Activated CD8-positive, alpha-beta T cell treated with anti-CD3 and anti-CD28 coated beads for 36 hours (primary cell): ENCODE results near the gene RHOD. TPM values are rescaled to one million over a fixed set of nuclear protein-coding genes. Genes with fewer than 3 reads are reported as not detected.
A peak's percentile ranks its signal among the peaks of the same experiment; 100 is the strongest.

ENCODE experiments used
- ATAC-seq: fragments of 200-7000 bp; cut with Tn5 transposase; one replicate; pipeline ENCODE4 v1.10.0; 2021; ENCODE audit warnings: mild to moderate bottlenecking, moderate library complexity
- CTCF ChIA-PET: fragments of 350-600 bp; sonication (Branson Sonifier 250); formaldehyde crosslinking; loops from one replicate; lab custom pipeline; 2021; ENCODE audit warnings: antibody characterized with exemption; lab: Charles Lee
- POLR2A ChIA-PET: fragments of 350-600 bp; sonication (Branson Sonifier 250); formaldehyde crosslinking; loops from one replicate; lab custom pipeline; 2021; ENCODE audit warnings: antibody characterized with exemption; lab: Charles Lee
- DNase-seq: peaks from one replicate; pipeline ENCODE4 v3.0.0-alpha.2; 2020
- H3K27ac Mint-ChIP-seq: one replicate; pipeline ENCODE4 v1.8.0; 2021; ENCODE audit warnings: mild to moderate bottlenecking, mixed read lengths
- H3K27me3 Mint-ChIP-seq: one replicate; pipeline ENCODE4 v1.8.0; 2021; ENCODE audit warnings: mixed read lengths
- H3K36me3 Mint-ChIP-seq: one replicate; pipeline ENCODE4 v1.8.0; 2021; ENCODE audit warnings: low read depth, mixed read lengths
- H3K4me1 Mint-ChIP-seq: one replicate; pipeline ENCODE4 v1.8.0; 2021; ENCODE audit warnings: low read depth, mixed read lengths
- H3K4me3 Mint-ChIP-seq: one replicate; pipeline ENCODE4 v1.8.0; 2021; ENCODE audit warnings: mild to moderate bottlenecking, moderate library complexity, mixed read lengths
- H3K9me3 Mint-ChIP-seq: one replicate; pipeline ENCODE4 v1.8.0; 2021; ENCODE audit warnings: mixed read lengths
- CTCF ChIP-seq: fragments of 200-600 bp; IDR thresholded peaks from one replicate; pipeline ENCODE4 v1.8.0; 2022; ENCODE audit warnings: antibody characterized with exemption, mild to moderate bottlenecking
- intact Hi-C: fragments of 100-400 bp; cut with micrococcal nuclease; formaldehyde crosslinking; loops from one replicate; pipeline ENCODE4 v1.10.0; 2022
- total RNA-seq, 2 experiments: library from RNA; stranded (reverse); gene quantifications; one replicate each; pipeline ENCODE4 v1.2.3, GENCODE V29; 2021

RHOD gene
- total RNA-seq, 2 experiments from 2014 or later: 0.56 TPM; not detected in 1

GRCh38 chr11:67105964-67106363, 49.3 kb downstream of the RHOD start:
- no peaks in the 10 kb centered on the region for H3K36me3 Mint-ChIP-seq

GRCh38 chr11:67111261-67111660, 54.6 kb downstream of the RHOD start:
- intact Hi-C loops: no loop called here
- ATAC-seq: no peak
- CTCF ChIA-PET: no interaction called here

More at GRCh38 chr11:67105964-67106363, 49.3 kb downstream of the RHOD start:
- TF ChIP-seq CTCF: no peak
- ATAC-seq (no peak), DNase-seq (no peak)
- no peak overlapping the region for H3K27ac Mint-ChIP-seq
- no peak overlapping the region for H3K4me3 Mint-ChIP-seq
- ChIA-PET CTCF (interaction anchor here (0.9 to 3.6 kb wide), 5 partner anchors 11 to 240 kb away, joined by 3 to 17 read pairs (median 3); no protein-coding TSS in a partner anchor), POLR2A (interaction anchor here (1.4 to 3.1 kb wide), 2 partner anchors 9 to 12 kb away, joined by 4 to 16 read pairs; partner anchors contain the start of gene KDM2A)
- intact Hi-C loops: no loop called here
- H3K4me1 Mint-ChIP-seq: peaks cover 19% of the 10 kb centered on the region
- H3K27me3 Mint-ChIP-seq: no peaks in the 10 kb centered on the region
- no peaks in the 10 kb centered on the region for H3K9me3 Mint-ChIP-seq

GRCh38 chr11:67113231-67113721, 56.6 kb downstream of the RHOD start:
- Mint-ChIP-seq H3K4me1 (peaks cover 22% of the 10 kb centered on the region), H3K9me3 (no peaks in the 10 kb centered on the region), H3K36me3 (no peaks in the 10 kb centered on the region), H3K4me3 (no peak overlapping the region), H3K27ac (peak overlapping the region; percentile 82), H3K27me3 (no peaks in the 10 kb centered on the region)
- peak; percentile 50 for ATAC-seq
- intact Hi-C loops: no loop called here
- TF ChIP-seq CTCF: no peak
- CTCF ChIA-PET: interaction anchor here (0.6 to 1.7 kb wide), 5 partner anchors 10 to 72 kb away, joined by 3 to 6 read pairs (median 3); no protein-coding TSS in a partner anchor
- POLR2A ChIA-PET: interaction anchor here (0.9 to 1.0 kb wide), 2 partner anchors 9 to 119 kb away, joined by 3 read pairs; no protein-coding TSS in a partner anchor
- peak; percentile 49 for DNase-seq

More at GRCh38 chr11:67111261-67111660, 54.6 kb downstream of the RHOD start:
- Mint-ChIP-seq H3K27me3 (no peaks in the 10 kb centered on the region), H3K9me3 (no peaks in the 10 kb centered on the region), H3K27ac (no peak overlapping the region), H3K4me1 (peaks cover 14% of the 10 kb centered on the region), H3K4me3 (no peak overlapping the region), H3K36me3 (no peaks in the 10 kb centered on the region)
- TF ChIP-seq CTCF: no peak
- POLR2A ChIA-PET: interaction anchor here (0.7 kb wide), 1 partner anchor 29 kb away, joined by 3 read pairs; no protein-coding TSS in a partner anchor
- no peak for DNase-seq

DNA sequence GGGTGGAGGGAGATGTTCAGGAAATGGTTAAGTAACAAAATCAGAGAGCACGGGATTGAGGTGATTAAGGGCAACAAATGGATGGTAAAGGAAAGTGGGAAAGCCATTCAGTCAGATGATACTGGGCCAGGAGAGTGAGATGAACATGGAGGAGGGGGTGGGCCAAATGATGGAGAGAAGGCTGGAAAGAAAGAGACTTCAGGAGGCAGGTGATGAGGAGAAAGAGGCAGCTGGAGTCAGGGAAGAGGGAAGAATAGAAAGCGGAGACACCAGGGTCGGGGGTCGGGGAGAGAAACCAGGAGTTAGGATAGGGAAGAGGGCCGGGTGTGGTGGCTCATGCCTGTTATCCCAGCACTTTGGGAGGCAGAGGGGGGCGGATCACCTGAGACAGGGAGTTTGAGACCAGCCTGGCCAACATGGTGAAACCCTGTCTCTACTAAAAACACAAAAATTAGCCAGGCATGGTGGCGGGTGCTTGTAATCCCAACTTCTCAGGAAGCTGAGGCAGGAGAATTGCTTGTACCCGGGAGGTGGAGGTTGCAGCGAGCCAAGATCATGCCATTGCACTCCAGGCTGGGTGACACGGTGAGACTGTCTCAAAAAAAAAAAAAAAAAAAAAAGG, 57.7 kb downstream of the RHOD start:
- ATAC-seq (no peak), DNase-seq (no peak)
- POLR2A ChIA-PET: no interaction called here
- TF ChIP-seq CTCF: no peak
- CTCF ChIA-PET: interaction anchor here (1.3 to 1.7 kb wide), 2 partner anchors 11 to 33 kb away, joined by 5 to 6 read pairs; no protein-coding TSS in a partner anchor
- H3K27ac Mint-ChIP-seq: no peak overlapping the region
- H3K36me3 Mint-ChIP-seq: no peaks in the 10 kb centered on the region
- intact Hi-C loops: no loop called here
- no peaks in the 10 kb centered on the region for H3K9me3 Mint-ChIP-seq
- H3K4me1 Mint-ChIP-seq: peaks cover 22% of the 10 kb centered on the region
- no peaks in the 10 kb centered on the region for H3K27me3 Mint-ChIP-seq
- no peak overlapping the region for H3K4me3 Mint-ChIP-seq

DNA sequence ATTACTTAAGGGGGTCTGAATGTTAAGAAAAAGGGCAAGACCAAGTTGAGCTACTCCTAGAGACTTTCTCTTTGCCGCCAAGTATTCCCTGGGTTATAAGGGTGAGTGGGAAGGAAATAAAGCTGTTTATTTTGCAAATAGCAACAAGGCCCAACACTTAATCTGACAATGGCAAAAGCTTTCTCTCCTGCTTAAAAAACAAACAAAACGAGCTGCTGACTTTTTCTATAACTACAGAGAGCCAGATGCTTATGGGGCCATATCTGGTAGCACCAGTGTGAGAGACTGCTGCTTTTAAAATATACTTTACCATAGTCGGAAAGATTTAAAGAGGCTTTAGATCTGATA, 60.1 kb downstream of the RHOD start:
- POLR2A ChIA-PET: interaction anchor here (1.4 to 2.5 kb wide), 2 partner anchors 8 to 12 kb away, joined by 4 to 16 read pairs; no protein-coding TSS in a partner anchor
- Mint-ChIP-seq H3K27ac (no peak overlapping the region), H3K4me1 (peaks cover 29% of the 10 kb centered on the region), H3K36me3 (peaks cover 18% of the 10 kb centered on the region), H3K27me3 (no peaks in the 10 kb centered on the region), H3K9me3 (no peaks in the 10 kb centered on the region), H3K4me3 (no peak overlapping the region)
- ATAC-seq (no peak), DNase-seq (no peak)
- TF ChIP-seq CTCF: no peak
- intact Hi-C loops: no loop called here
- CTCF ChIA-PET: interaction anchor here (1.2 to 3.0 kb wide), 3 partner anchors 12 to 36 kb away, joined by 3 to 17 read pairs (median 3); no protein-coding TSS in a partner anchor
